Heart right ventricle (tissue), 16 donors: ENCODE results near the gene DTL. TPM values are rescaled to one million over a fixed set of nuclear protein-coding genes. Genes with fewer than 3 reads are reported as not detected.

Source experiments
- ATAC-seq, 8 donors: fragments of 200-7000 bp; cut with Tn5 transposase; one replicate each; pipeline ENCODE4 v1.9.1; 2020; ENCODE audit warnings: mild to moderate bottlenecking in 8 of 8, moderate library complexity in 8 of 8, moderate number of reproducible peaks in 1 of 8
- DNase-seq, 2 donors: peaks; one replicate each; pipeline ENCODE4 v3.0.0-alpha.2; 2020
- H3K27ac ChIP-seq, 10 donors: fragments of 200-600 bp; sonication (generic) in 2 of 10; one replicate each; pipeline versions ENCODE4 v1.5.0 to v1.8.0; 2020 to 2022; ENCODE audit warnings: mild to moderate bottlenecking in 3 of 10
- H3K27me3 ChIP-seq, 7 donors: fragments of 200-600 bp; one replicate each; pipeline ENCODE4 v1.8.0; 2021 to 2022; ENCODE audit warnings: mild to moderate bottlenecking in 2 of 7
- H3K36me3 ChIP-seq, 9 donors: fragments of 200-600 bp; sonication (generic) in 1 of 9; one replicate each; pipeline versions ENCODE4 v1.5.0 to v1.8.0; 2020 to 2022; ENCODE audit warnings: mild to moderate bottlenecking in 2 of 9
- H3K4me1 ChIP-seq, 9 donors: fragments of 200-600 bp; sonication (generic) in 1 of 9; one replicate each; pipeline versions ENCODE4 v1.5.0 to v1.8.0; 2020 to 2022; ENCODE audit warnings: mild to moderate bottlenecking in 4 of 9
- H3K4me3 ChIP-seq, 10 donors: fragments of 200-600 bp; sonication (generic) in 2 of 10; one replicate each; pipeline versions ENCODE4 v1.5.0 to v1.8.0; 2020 to 2022; ENCODE audit warnings: mild to moderate bottlenecking in 7 of 10, moderate library complexity in 2 of 10
- H3K9me3 ChIP-seq, 11 donors: fragments of 200-600 bp in 10 of 11; sonication (generic) in 2 of 11; one replicate each; pipeline versions ENCODE4 v1.5.0 to v1.8.0; 2013 to 2022; ENCODE audit warnings: mild to moderate bottlenecking in 2 of 11, control low read depth in 1 of 11, moderate library complexity in 1 of 11
- WGBS, 2 donors: extraction: QIAGEN DNeasy Blood & Tissue Kit; methylation state at CpG; one replicate each; pipeline ENCODE4 v1.1.7; 2013; ENCODE audit warnings: inconsistent platforms in 1 of 2; 5-methylcytosine and 5-hydroxymethylcytosine counted together
- intact Hi-C, 10 donors: fragments of 100-400 bp; cut with DNase I; formaldehyde crosslinking; loops; one replicate each; pipeline versions ENCODE4 v1.11.1 to v1.14.2; 2022
- polyA plus RNA-seq, 2 donors: library from polyadenylated mRNA; stranded (reverse); fragments of 200-250 nt; gene quantifications; one replicate each; pipeline ENCODE4 v1.2.3, GENCODE V29; 2013
- total RNA-seq, 10 donors: library from RNA; stranded (reverse); fragmentation: NEBNext Ultra II Directional in 3 of 10; extraction: Animal tissue kit (Norgen Biotek cat#: 25700) in 3 of 10; gene quantifications; one replicate each; pipeline versions ENCODE4 v1.2.1 to v1.2.4, GENCODE V29; 2021 to 2023
- TF ChIP-seq, protein P1 (sequence below), 9 donors: fragments of 200-600 bp; sonication (generic) in 2 of 9; IDR thresholded peaks; one replicate each; pipeline versions ENCODE4 v1.5.0 to v1.8.0; 2021 to 2022; ENCODE audit warnings: antibody characterized with exemption in 9 of 9, mild to moderate bottlenecking in 5 of 9, moderate library complexity in 1 of 9
- donor health status: Arrhythmogenic right ventricular cardiomyopathy.
- donor health status: ischemic (EF 13 %, LVEDD 7.1; RV severe dilation, severe dysfunction).
- donor health status: healthy with polysubstance abuse.
- donor health status: DM: no; HTN: yes; CAD: no.
- donor health status: DM: no; HTN: no; CAD: no.
- donor health status: ischemic (EF 25% LVEDD 6.9; RV normal size, moderate dysfunction).
- donor health status: ischemic (EF 25% LVEDD 5.7; RV mildly dilated, moderate dysfunction).
- donor health status: healthy.
- donor health status: DM: yes; HTN: yes; CAD: no.
- donor health status: Ischemic cardiomyopathy.
- donor health status: ischemic (EF 35%, LVEDD 5.7; RV mildly dilated, moderate dysfunction).
- donor health status: nonischemic (EF 11% LVEDD 7.7; RV severe dilation, severe dysfunction).
- donor health status: DM: yes; HTN: yes; CAD: no.
- donor health status: PGD.
- donor health status: ischemic (EF 29% LVEDD 5.4; RV normal size, mild dysfunction).
- donor health status: nonischemic (EF 23%, LVEDD 6.1; RV moderate dilation, normal function).

Gene DTL
- total and polyA plus RNA-seq, 12 donors = 0.07 to 3.0 (median 0.58) TPM

- Histone ChIP-seq H3K9me3 (peaks cover 0 to 7% (median 0%) of the 10 kb centered on the region in 11 donors), H3K4me3 (no peak overlapping the region), H3K4me1 (no peaks in the 10 kb centered on the region), H3K27ac (no peak overlapping the region), H3K36me3 (peaks cover 0 to 61% (median 8%) of the 10 kb centered on the region in 9 donors), H3K27me3 (no peaks in the 10 kb centered on the region)
- WGBS, 2 donors = 72 to 79% methylated on average over 3 of the region's 3 CpGs
- ATAC-seq = no peak
- intact Hi-C loops = no loop called here
- TF ChIP-seq, protein P1, sequence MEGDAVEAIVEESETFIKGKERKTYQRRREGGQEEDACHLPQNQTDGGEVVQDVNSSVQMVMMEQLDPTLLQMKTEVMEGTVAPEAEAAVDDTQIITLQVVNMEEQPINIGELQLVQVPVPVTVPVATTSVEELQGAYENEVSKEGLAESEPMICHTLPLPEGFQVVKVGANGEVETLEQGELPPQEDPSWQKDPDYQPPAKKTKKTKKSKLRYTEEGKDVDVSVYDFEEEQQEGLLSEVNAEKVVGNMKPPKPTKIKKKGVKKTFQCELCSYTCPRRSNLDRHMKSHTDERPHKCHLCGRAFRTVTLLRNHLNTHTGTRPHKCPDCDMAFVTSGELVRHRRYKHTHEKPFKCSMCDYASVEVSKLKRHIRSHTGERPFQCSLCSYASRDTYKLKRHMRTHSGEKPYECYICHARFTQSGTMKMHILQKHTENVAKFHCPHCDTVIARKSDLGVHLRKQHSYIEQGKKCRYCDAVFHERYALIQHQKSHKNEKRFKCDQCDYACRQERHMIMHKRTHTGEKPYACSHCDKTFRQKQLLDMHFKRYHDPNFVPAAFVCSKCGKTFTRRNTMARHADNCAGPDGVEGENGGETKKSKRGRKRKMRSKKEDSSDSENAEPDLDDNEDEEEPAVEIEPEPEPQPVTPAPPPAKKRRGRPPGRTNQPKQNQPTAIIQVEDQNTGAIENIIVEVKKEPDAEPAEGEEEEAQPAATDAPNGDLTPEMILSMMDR (IDR thresholded peaks at IDR 0.05) = no peak
- no peak for DNase-seq
Measured at GRCh38 chr1:212002536-212002935, 33.0 kb upstream of the DTL start.

- TF ChIP-seq, protein P1 (IDR thresholded peaks at IDR 0.05) = no peak
- ATAC-seq (no peak), DNase-seq (no peak)
- no peaks in the 10 kb centered on the region for H3K27me3 ChIP-seq
- no peaks in the 10 kb centered on the region for H3K9me3 ChIP-seq
- no peaks in the 10 kb centered on the region for H3K4me1 ChIP-seq
- H3K27ac ChIP-seq = no peak overlapping the region
- intact Hi-C loops = no loop called here
- 89 to 90% methylated on average over 7 of the region's 7 CpGs for WGBS, 2 donors
- no peak overlapping the region for H3K4me3 ChIP-seq
- peaks cover 0 to 71% (median 8%) of the 10 kb centered on the region in 9 donors for H3K36me3 ChIP-seq
Measured at GRCh38 chr1:212004895-212005608, 30.5 kb upstream of the DTL start.

DNA sequence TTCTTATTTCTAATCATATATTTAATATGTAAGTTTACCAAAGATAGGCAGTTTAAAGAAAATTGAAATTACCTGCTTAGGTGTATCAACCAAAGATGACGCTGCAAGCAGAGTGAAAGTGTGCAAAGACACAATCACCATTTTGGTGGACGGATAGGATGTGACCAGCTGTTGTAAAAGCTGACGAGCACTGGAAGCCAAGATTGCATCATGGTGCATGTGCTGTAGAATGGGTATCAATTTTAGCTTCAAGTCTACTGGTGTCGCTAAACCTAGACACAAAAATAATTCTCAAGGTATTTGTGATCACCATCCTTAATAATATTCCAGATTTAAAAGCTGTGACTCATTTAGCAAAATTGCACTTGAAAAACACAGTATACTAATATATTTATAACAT lies 28.4 kb upstream of the DTL start:
- H3K36me3 ChIP-seq = peaks cover 0 to 74% (median 8%) of the 10 kb centered on the region in 9 donors
- no peak overlapping the region for H3K27ac ChIP-seq
- H3K27me3 ChIP-seq = no peaks in the 10 kb centered on the region
- TF ChIP-seq, protein P1 (IDR thresholded peaks at IDR 0.05) = no peak
- no peak for ATAC-seq
- no peaks in the 10 kb centered on the region for H3K9me3 ChIP-seq
- no peaks in the 10 kb centered on the region for H3K4me1 ChIP-seq
- WGBS, 2 donors = 92 to 94% methylated on average over 4 of the region's 4 CpGs
- DNase-seq = no peak
- H3K4me3 ChIP-seq = no peak overlapping the region
- intact Hi-C loops = no loop called here

- Histone ChIP-seq H3K36me3 (peaks cover 0 to 74% (median 8%) of the 10 kb centered on the region in 9 donors), H3K27ac (no peak overlapping the region), H3K4me1 (peaks cover 0 to under 1% (median 0%) of the 10 kb centered on the region in 9 donors), H3K27me3 (no peaks in the 10 kb centered on the region), H3K9me3 (no peaks in the 10 kb centered on the region), H3K4me3 (no peak overlapping the region)
- intact Hi-C loops = no loop called here
- TF ChIP-seq, protein P1 (IDR thresholded peaks at IDR 0.05) = no peak
- ATAC-seq = no peak
- WGBS, 2 donors = 91 to 94% methylated on average over 9 of the region's 9 CpGs
- DNase-seq = no peak
Measured at GRCh38 chr1:212007886-212008285, 27.7 kb upstream of the DTL start.
